K562 (cell line): Measurements from ENCODE around the gene CCPG1. TPM values are rescaled to one million over a fixed set of nuclear protein-coding genes. Genes with fewer than 3 reads are reported as not detected.

Source experiments
- BACH1 ChIP-seq: fragments of 200-800 bp; sonication (Bioruptor generic); IDR thresholded peaks from 2 replicates; pipeline ENCODE4 v1.6.1; 2016; ENCODE audit warnings: missing genetic modification characterization, missing compliant biosample characterization
- C11orf30 ChIP-seq: fragments of 450-650 bp; IDR thresholded peaks from 2 replicates; pipeline ENCODE4 v1.6.1; 2016; ENCODE audit warnings: low read depth, mild to moderate bottlenecking
- CEBPG ChIP-seq, 3 experiments: fragments of 200-800 bp in 1 of 3; sonication (Bioruptor generic) in 1 of 3; sonication (generic) in 1 of 3; formaldehyde crosslinking in 1 of 3; IDR thresholded peaks in 2 of 3; conservative IDR thresholded peaks in 1 of 3; 2 replicates each; pipeline versions ENCODE4 v1.6.1 to v1.8.0; 2016 to 2022; ENCODE audit warnings: missing compliant biosample characterization in 2 of 3, missing genetic modification characterization in 2 of 3, mild to moderate bottlenecking in 1 of 3, missing genetic modification reagents in 1 of 3
- ETV6 ChIP-seq, 3 experiments: fragments of 150-350 bp in 1 of 3; sonication (generic) in 1 of 3; formaldehyde crosslinking in 1 of 3; IDR thresholded peaks; 2 replicates each; pipeline versions ENCODE4 v1.6.1 to v1.8.0; 2014 to 2022; ENCODE audit warnings: borderline replicate concordance in 2 of 3, low read depth in 2 of 3, antibody characterized with exemption in 1 of 3, low read length in 1 of 3, mild to moderate bottlenecking in 1 of 3, missing genetic modification reagents in 1 of 3
- FOXK2 ChIP-seq, 2 experiments: fragments of 450-650 bp; IDR thresholded peaks in 1 of 2; conservative IDR thresholded peaks in 1 of 2; 2 replicates each; pipeline ENCODE4 v1.6.1; 2016; ENCODE audit warnings: low read depth in 2 of 2, mild to moderate bottlenecking in 1 of 2
- LEF1 ChIP-seq: fragments of 450-650 bp; IDR thresholded peaks from 2 replicates; pipeline ENCODE4 v1.6.1; 2016; ENCODE audit warnings: mild to moderate bottlenecking
- MAFK ChIP-seq: IDR thresholded peaks from 2 replicates; pipeline ENCODE4 v1.6.1; 2011; ENCODE audit warnings: low read length, improper control_type of control experiment
- MED1 ChIP-seq: sonication (generic); formaldehyde crosslinking; IDR thresholded peaks from 2 replicates; pipeline ENCODE4 v1.8.1; 2023; ENCODE audit warnings: missing genetic modification reagents, borderline replicate concordance
- MEIS2 ChIP-seq: fragments of 450-650 bp; IDR thresholded peaks from 2 replicates; pipeline ENCODE4 v1.6.1; 2014; ENCODE audit warnings: mild to moderate bottlenecking; ENCODE audit not compliant: partially characterized antibody
- NR2C1 ChIP-seq, 2 experiments: fragments of 450-650 bp; IDR thresholded peaks; 2 replicates each; pipeline ENCODE4 v1.6.1; 2017; ENCODE audit warnings: mild to moderate bottlenecking in 2 of 2, antibody characterized with exemption in 1 of 2, inconsistent platforms in 1 of 2, missing compliant biosample characterization in 1 of 2, missing genetic modification characterization in 1 of 2
- OTX1 ChIP-seq: fragments of 450-650 bp; formaldehyde crosslinking; IDR thresholded peaks from 2 replicates; pipeline ENCODE4 v1.4.0; 2022; ENCODE audit warnings: mild to moderate bottlenecking
- POLR2H ChIP-seq: IDR thresholded peaks from 2 replicates; pipeline ENCODE4 v1.6.1; 2016; ENCODE audit warnings: missing genetic modification characterization, low read depth, mild to moderate bottlenecking, control low read depth, missing compliant biosample characterization, moderate library complexity
- SREBF2 ChIP-seq: sonication (generic); formaldehyde crosslinking; IDR thresholded peaks from 2 replicates; pipeline ENCODE4 v1.4.0; 2020; ENCODE audit warnings: mild to moderate bottlenecking, missing genetic modification reagents
- STAT6 ChIP-seq: sonication (generic); formaldehyde crosslinking; IDR thresholded peaks from 2 replicates; pipeline ENCODE4 v1.8.1; 2023; ENCODE audit warnings: mild to moderate bottlenecking, missing genetic modification reagents
- ZBTB40 ChIP-seq, 2 experiments: fragments of 450-650 bp in 1 of 2; sonication (generic) in 1 of 2; formaldehyde crosslinking in 1 of 2; IDR thresholded peaks; 2 replicates each; pipeline versions ENCODE4 v1.7.1 to v1.9.0; 2016 to 2022; ENCODE audit warnings: inconsistent platforms in 1 of 2, mild to moderate bottlenecking in 1 of 2, missing genetic modification reagents in 1 of 2
- polyA plus RNA-seq, 8 experiments: library from polyadenylated mRNA; depleted of rRNA in 4 of 8; stranded (reverse) in 5 of 8; unstranded in 3 of 8; fragments of >200 nt; fragmentation: Nextera tagmentation in 2 of 8; fragmentation: Illumina TruSeq in 1 of 8; extraction: Ambion mirVana in 2 of 8; extraction: Trizol in 1 of 8; gene quantifications; 2 replicates each; pipeline versions ENCODE4 v1.2.1 to v1.2.3, GENCODE V29; 2011 to 2014; ENCODE audit warnings: inconsistent platforms in 1 of 8, missing spikeins in 1 of 8
- total RNA-seq, 7 experiments: library from RNA; depleted of rRNA in 6 of 7; stranded (reverse); fragments of >200 nt in 6 of 7; fragmentation: Illumina TruSeq in 2 of 7; extraction: Trizol in 2 of 7; gene quantifications; 2 replicates each; pipeline versions ENCODE4 v1.2.1 to v1.2.3, GENCODE V29; 2011 to 2021; ENCODE audit warnings: low replicate concordance in 1 of 7

Gene CCPG1
- total and polyA plus RNA-seq, 9 of the 15 experiments (the other 6 are each of a cell fraction or from before 2014, with no cell fraction given) = 33.0 to 54.9 (median 41.1) TPM

GRCh38 chr15:55403531-55403930, 4.6 kb downstream of the CCPG1 start (continued):
- TF ChIP-seq STAT6 (no peak), POLR2H (tag) (peak; percentile 87), ETV6 (IDR thresholded peaks at IDR 0.05; ENCODE audit: borderline replicate concordance in 1 of 2, low read depth in 2 of 2, low read length in 1 of 2) (peak in 1 of 2 experiments; percentile 47; a peak in 1 of 4 replicates), ETV6 (CRISPR knock-in tag; IDR thresholded peaks at IDR 0.05; ENCODE audit: borderline replicate concordance) (no peak), FOXK2 (conservative IDR thresholded peaks at IDR 0.05 in 1 of 2, IDR thresholded peaks at IDR 0.05 in 1 of 2; ENCODE audit: low read depth in 2 of 2) (peak; percentile 46 to 49; a peak in 2 of 4 replicates), C11orf30 (peak; percentile 98), SREBF2 (CRISPR knock-in tag) (no peak), MEIS2 (peak; percentile 90), MED1 (no peak), LEF1 (peak; percentile 64; the same call in 1 of the 2 replicates), OTX1 (CRISPR knock-in tag) (no peak), NR2C1 (IDR thresholded peaks at IDR 0.05) (peak; percentile 42; the same call in 1 of the 2 replicates), NR2C1 (tag; IDR thresholded peaks at IDR 0.05) (peak; percentile 59; the same call in 1 of the 2 replicates), ZBTB40 (IDR thresholded peaks at IDR 0.05) (no peak), ZBTB40 (CRISPR knock-in tag; IDR thresholded peaks at IDR 0.05) (no peak), MAFK (peak; percentile 91), CEBPG (CRISPR knock-in tag; IDR thresholded peaks at IDR 0.05) (peak; percentile 95), CEBPG (tag; conservative IDR thresholded peaks at IDR 0.05 in 1 of 2, IDR thresholded peaks at IDR 0.05 in 1 of 2) (peak; percentile 97 to 99), BACH1 (peak; percentile 84; the same call in 1 of the 2 replicates)
